Stimulated activated memory B cell treated with anti-CD40 and anti-IgM and Interleukin-4, amounts not matched to agents 10 μg/mL and 1 μg/mL and 100 μg/mL, for 72 hours (primary cell): ENCODE data around the gene STIM2.
A peak's percentile ranks its signal among the peaks of the same experiment; 100 is the strongest.
"Not testable (repeated sequence)": the region's sequence is repeated elsewhere in the genome, so short reads cannot be mapped to it uniquely, and the experiment has no call there.

Experiments
- ATAC-seq: fragments of 150-1000 bp; cut with Tn5 transposase; 2 replicates; pipeline ENCODE4 v1.10.0; 2021
- H3K27ac Mint-ChIP-seq: one replicate; pipeline ENCODE4 v1.8.0; 2022; ENCODE audit warnings: mild to moderate bottlenecking, mixed read lengths
- H3K27me3 Mint-ChIP-seq: one replicate; pipeline ENCODE4 v1.8.0; 2022; ENCODE audit warnings: mixed read lengths
- H3K36me3 Mint-ChIP-seq: one replicate; pipeline ENCODE4 v1.8.0; 2022; ENCODE audit warnings: mixed read lengths
- H3K4me1 Mint-ChIP-seq: one replicate; pipeline ENCODE4 v1.8.0; 2022; ENCODE audit warnings: mixed read lengths
- H3K4me3 Mint-ChIP-seq: one replicate; pipeline ENCODE4 v1.8.0; 2022; ENCODE audit warnings: mild to moderate bottlenecking, moderate library complexity, mixed read lengths
- H3K9me3 Mint-ChIP-seq: one replicate; pipeline ENCODE4 v1.8.0; 2022; ENCODE audit warnings: mixed read lengths

Gene STIM2

DNA sequence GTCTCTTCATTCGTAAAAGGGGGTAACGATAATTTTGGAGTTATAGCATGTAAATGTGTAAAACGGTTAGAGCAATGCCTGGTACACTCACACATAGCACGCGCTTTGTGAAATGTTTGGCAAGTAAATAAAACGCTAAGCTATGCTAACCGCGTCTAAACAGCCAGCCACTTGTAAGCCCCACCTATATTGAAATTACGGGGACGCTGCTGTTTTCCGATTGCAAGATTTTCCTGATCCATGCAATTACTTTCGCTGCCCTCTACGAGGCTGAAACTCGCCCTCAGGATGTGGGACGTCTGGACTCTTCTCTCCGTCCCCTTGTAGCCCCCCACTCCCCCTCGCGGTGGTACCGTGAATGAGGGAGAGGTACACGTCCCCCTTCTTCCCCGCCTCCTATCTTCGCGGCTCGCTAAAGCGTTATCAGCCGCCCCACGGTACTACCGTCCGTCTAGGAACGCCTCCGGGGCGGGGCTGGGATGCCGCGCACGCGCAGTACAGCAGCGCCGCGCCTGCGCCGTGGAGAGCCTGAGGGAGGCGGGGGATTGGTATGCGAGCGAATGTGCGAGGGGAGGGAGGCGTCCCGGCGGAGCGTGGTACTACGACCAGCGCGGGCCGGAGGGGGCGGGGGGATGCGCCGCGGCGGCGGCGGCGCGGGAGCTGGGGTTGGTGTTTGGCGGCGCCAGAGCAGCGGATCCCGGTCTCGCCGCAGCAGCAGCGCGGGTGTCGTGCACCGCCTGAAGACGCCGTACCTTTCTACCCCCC lies at the start of gene STIM2:
TSS of gene STIM2 (plus strand) at position 685 of the 765 bp plus-strand sequence.
- H3K4me3 Mint-ChIP-seq = peak within 1 kb of the TSS; percentile 99
- ATAC-seq = peak; percentile 86
- no peaks in the 10 kb centered on the region for H3K27me3 Mint-ChIP-seq
- H3K9me3 Mint-ChIP-seq = no peaks in the 10 kb centered on the region
- peak within 1 kb of the TSS; percentile 97 for H3K27ac Mint-ChIP-seq
- no peaks in the 10 kb centered on the region for H3K36me3 Mint-ChIP-seq
- H3K4me1 Mint-ChIP-seq = peaks cover 58% of the 10 kb centered on the region

DNA sequence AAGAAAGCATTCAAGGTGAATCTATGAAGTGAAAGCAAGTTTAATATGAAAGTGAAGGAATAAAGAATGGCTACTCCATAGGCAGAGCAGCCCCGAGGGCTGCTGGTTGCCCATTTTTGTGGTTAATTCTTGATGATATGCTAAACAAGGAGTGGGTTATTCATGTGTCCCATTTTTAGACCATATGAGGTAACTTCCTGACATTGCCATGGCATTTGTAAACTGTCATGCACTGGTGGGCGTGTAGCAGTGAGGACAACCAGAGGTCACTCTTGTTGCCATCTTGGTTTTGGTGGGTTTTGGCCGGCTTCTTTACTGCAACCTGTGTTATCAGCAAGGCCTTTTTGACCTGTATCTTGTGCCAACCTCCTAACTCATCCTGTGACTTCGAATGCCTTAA lies 49.1 kb upstream of the STIM2 start:
- ATAC-seq, H3K36me3 Mint-ChIP-seq, H3K4me3 Mint-ChIP-seq, H3K27ac Mint-ChIP-seq, H3K9me3 Mint-ChIP-seq: not testable (repeated sequence)
- peaks cover 60% of the 10 kb centered on the region for H3K27me3 Mint-ChIP-seq
- H3K4me1 Mint-ChIP-seq = peaks cover 28% of the 10 kb centered on the region

GRCh38 chr4:26812049-26812714 lies 48.5 kb upstream of the STIM2 start:
- Mint-ChIP-seq H3K4me3 (no peak overlapping the region), H3K9me3 (peaks cover 3% of the 10 kb centered on the region), H3K27ac (no peak overlapping the region), H3K4me1 (peaks cover 22% of the 10 kb centered on the region), H3K27me3 (peaks cover 66% of the 10 kb centered on the region), H3K36me3 (no peaks in the 10 kb centered on the region)
- ATAC-seq = no peak

GRCh38 chr4:26813698-26814097 lies 46.9 kb upstream of the STIM2 start:
- peaks cover 3% of the 10 kb centered on the region for H3K9me3 Mint-ChIP-seq
- no peak for ATAC-seq
- H3K36me3 Mint-ChIP-seq = no peaks in the 10 kb centered on the region
- H3K27me3 Mint-ChIP-seq = peaks cover 70% of the 10 kb centered on the region
- H3K4me3 Mint-ChIP-seq = no peak overlapping the region
- H3K4me1 Mint-ChIP-seq = peaks cover 19% of the 10 kb centered on the region
- no peak overlapping the region for H3K27ac Mint-ChIP-seq

- no peak overlapping the region for H3K4me3 Mint-ChIP-seq
- ATAC-seq = no peak
- H3K9me3 Mint-ChIP-seq = peaks cover 3% of the 10 kb centered on the region
- peaks cover 32% of the 10 kb centered on the region for H3K4me1 Mint-ChIP-seq
- no peak overlapping the region for H3K27ac Mint-ChIP-seq
- H3K36me3 Mint-ChIP-seq = no peaks in the 10 kb centered on the region
- peaks cover 67% of the 10 kb centered on the region for H3K27me3 Mint-ChIP-seq
Observed at GRCh38 chr4:26815199-26815598, 45.4 kb upstream of the STIM2 start.

- Mint-ChIP-seq H3K27me3 (peaks cover 64% of the 10 kb centered on the region), H3K4me1 (peaks cover 32% of the 10 kb centered on the region), H3K27ac (no peak overlapping the region), H3K9me3 (peaks cover 3% of the 10 kb centered on the region), H3K4me3 (no peak overlapping the region), H3K36me3 (no peaks in the 10 kb centered on the region)
- no peak for ATAC-seq
Observed at GRCh38 chr4:26815706-26816105, 44.9 kb upstream of the STIM2 start.

- peaks cover 41% of the 10 kb centered on the region for H3K4me1 Mint-ChIP-seq
- H3K4me3 Mint-ChIP-seq = no peak overlapping the region
- peaks cover 7% of the 10 kb centered on the region for H3K9me3 Mint-ChIP-seq
- H3K27ac Mint-ChIP-seq = no peak overlapping the region
- ATAC-seq = no peak
- peaks cover 74% of the 10 kb centered on the region for H3K27me3 Mint-ChIP-seq
- peaks cover 8% of the 10 kb centered on the region for H3K36me3 Mint-ChIP-seq
Observed at GRCh38 chr4:26819026-26819425, 41.6 kb upstream of the STIM2 start.

DNA sequence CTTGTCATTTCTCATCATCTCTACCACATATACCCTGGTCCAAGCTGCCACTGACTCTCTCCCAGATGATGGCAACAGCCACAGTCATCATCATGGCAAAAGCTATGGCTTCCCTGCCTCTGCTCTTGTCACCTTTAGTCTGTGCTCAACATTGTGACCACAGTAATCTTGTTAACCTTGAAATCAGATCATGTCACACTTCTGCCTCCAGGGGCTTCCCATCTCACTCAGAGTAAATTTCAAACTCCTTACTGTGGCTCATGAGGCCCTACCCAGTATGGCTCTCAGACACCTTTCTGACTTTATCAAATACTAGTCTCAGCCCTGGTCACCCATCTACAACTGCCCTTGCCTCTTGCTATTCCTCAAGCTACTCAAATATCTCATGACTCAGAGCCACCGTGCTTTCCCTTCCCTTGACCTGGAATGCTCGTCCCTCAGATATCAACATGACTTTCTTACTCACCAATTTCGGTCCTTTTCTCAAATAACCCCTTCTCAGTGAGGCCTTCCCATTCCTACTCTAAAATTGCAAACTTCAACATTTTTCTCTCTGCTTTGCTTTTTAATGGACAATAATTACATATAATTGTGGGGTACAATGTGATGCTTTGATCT lies 41.1 kb upstream of the STIM2 start:
- Mint-ChIP-seq H3K4me3 (no peak overlapping the region), H3K27me3 (peaks cover 68% of the 10 kb centered on the region), H3K27ac (no peak overlapping the region), H3K36me3 (peaks cover 8% of the 10 kb centered on the region), H3K9me3 (peaks cover 7% of the 10 kb centered on the region), H3K4me1 (peaks cover 45% of the 10 kb centered on the region)
- peak; percentile 58 for ATAC-seq

DNA sequence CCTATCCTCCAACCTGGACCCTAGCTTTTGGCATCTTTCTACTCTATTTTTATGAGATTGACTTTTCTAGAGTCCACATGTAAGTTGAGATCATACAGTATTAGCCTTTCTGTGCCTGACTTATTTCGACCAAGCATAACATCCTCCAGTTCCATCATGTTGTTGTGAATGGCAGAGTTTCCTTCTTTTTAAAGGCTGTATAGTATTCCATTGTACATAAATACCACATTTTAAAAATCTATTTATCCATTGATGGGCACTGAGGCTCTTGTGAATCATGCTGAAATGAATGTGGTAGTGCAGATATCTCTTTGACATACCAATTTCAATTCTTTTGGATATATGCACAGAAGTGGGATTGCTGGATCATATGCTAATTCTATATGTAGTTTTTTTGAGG lies 40.3 kb upstream of the STIM2 start:
- Mint-ChIP-seq H3K9me3 (peaks cover 7% of the 10 kb centered on the region), H3K36me3 (peaks cover 8% of the 10 kb centered on the region), H3K4me1 (peaks cover 47% of the 10 kb centered on the region), H3K27ac (no peak overlapping the region), H3K4me3 (no peak overlapping the region), H3K27me3 (peaks cover 60% of the 10 kb centered on the region)
- ATAC-seq = no peak

DNA sequence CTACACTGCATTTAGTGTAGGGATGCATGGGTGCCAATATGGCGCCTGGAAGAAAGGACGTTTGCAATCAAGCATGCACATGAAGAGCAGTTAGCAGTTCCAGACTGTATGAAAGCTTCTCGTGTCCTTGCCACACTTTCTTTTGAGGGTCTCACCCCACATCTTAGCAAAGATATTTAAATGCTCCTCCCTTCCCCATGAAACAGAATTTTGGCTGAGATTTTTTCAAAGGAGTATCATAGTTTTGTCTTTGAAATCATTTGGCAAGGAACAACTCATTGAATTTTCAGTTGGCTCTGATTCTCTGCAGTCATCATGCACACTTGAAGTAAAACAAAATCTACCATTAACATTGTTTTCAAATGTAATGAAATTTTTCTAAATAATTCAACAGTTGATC lies 39.6 kb upstream of the STIM2 start:
- H3K27me3 Mint-ChIP-seq = peaks cover 58% of the 10 kb centered on the region
- H3K27ac Mint-ChIP-seq = no peak overlapping the region
- H3K36me3 Mint-ChIP-seq = peaks cover 8% of the 10 kb centered on the region
- H3K9me3 Mint-ChIP-seq = peaks cover 7% of the 10 kb centered on the region
- H3K4me3 Mint-ChIP-seq = no peak overlapping the region
- no peak for ATAC-seq
- peaks cover 49% of the 10 kb centered on the region for H3K4me1 Mint-ChIP-seq

DNA sequence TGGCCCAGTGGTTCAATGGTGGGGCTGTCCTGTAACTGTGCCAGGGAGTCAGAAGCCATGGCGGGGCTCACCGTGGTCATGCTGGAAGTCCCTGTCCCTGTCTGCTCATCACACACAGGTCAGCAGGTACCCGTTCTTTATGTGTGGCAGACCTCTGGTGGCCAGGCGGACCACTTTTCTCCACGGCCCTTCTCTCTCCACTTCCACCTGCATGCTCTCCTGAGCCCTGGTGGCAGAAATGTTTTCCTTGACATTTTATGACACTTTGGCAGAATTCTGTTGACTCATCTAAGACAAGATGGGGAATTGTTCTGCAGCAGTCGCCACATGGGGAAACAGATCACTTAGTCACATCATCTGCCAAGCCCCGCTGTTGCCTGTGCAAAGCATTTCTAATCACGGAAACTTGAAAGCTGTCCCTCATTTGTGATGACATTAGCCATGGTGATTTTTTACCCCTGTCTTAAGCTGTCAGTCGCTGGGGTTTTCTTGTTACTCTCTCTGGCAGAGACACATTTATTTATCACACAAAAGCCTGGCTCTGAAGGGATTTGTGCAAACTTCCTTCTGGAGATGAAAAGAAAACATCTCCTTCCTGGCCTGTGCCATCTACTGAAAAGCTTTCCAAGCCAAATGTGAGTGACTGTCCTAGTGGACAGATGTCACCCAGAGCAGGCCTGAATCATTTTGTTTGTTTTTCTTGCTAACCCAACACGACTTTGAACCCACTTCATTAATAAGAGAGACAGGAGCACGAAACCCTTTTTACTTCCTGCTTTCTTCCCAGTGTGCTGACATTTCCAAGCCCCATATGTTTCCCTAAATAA lies 38.8 kb upstream of the STIM2 start:
- peaks cover 57% of the 10 kb centered on the region for H3K4me1 Mint-ChIP-seq
- peaks cover 7% of the 10 kb centered on the region for H3K9me3 Mint-ChIP-seq
- no peak overlapping the region for H3K4me3 Mint-ChIP-seq
- peak overlapping the region; percentile 39 for H3K27ac Mint-ChIP-seq
- peak; percentile 46 for ATAC-seq
- peaks cover 50% of the 10 kb centered on the region for H3K27me3 Mint-ChIP-seq
- H3K36me3 Mint-ChIP-seq = peaks cover 8% of the 10 kb centered on the region

DNA sequence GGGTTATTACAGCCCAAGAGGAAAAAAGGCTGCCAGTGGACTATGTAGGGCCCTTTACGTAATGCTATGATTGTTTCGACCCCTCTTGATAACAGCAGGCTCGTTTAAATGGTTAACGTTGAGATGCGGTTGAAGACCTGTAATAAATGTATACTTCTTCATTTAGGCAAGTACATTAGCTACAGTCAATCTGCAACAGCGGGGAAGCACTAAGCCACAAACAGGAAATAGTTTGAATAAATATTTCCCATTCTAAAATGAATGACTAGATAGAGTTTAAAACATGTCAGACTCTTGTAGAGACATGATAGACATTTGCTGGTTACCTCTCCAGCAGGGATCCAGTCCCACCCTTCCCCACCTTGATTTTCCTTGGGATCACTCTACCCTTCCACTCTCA lies 38.1 kb upstream of the STIM2 start:
- H3K4me3 Mint-ChIP-seq = peak overlapping the region; percentile 10
- H3K27me3 Mint-ChIP-seq = peaks cover 44% of the 10 kb centered on the region
- peaks cover 8% of the 10 kb centered on the region for H3K36me3 Mint-ChIP-seq
- peaks cover 7% of the 10 kb centered on the region for H3K9me3 Mint-ChIP-seq
- peaks cover 64% of the 10 kb centered on the region for H3K4me1 Mint-ChIP-seq
- H3K27ac Mint-ChIP-seq = peak overlapping the region; percentile 39
- ATAC-seq = peak; percentile 85

- Mint-ChIP-seq H3K27me3 (peaks cover 44% of the 10 kb centered on the region), H3K27ac (peak overlapping the region; percentile 39), H3K4me3 (peak overlapping the region; percentile 10), H3K4me1 (peaks cover 64% of the 10 kb centered on the region)
- not testable (repeated sequence) for ATAC-seq, H3K36me3 Mint-ChIP-seq, H3K9me3 Mint-ChIP-seq
Observed at GRCh38 chr4:26822974-26823373, 37.7 kb upstream of the STIM2 start.

DNA sequence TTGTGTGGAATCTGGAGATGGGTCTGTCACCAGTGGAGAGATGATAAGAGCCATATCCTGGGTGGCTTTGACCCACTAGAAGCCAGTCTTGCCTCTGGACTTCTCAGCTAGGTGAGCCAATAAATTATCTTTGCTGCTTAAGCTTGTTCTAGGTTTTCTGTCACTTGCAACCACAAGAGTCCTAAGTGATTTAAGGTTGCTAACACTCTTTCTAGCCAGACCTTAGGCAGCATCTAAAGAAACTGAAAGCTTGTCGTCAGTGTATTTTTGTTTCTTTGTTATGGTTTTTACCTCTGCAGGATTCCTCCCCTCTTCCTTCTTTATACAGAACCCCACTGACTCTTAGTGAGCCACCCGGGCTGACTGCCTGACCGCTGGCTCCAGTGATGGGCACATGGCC lies 37.1 kb upstream of the STIM2 start:
- H3K27ac Mint-ChIP-seq = no peak overlapping the region
- no peak overlapping the region for H3K4me3 Mint-ChIP-seq
- peaks cover 44% of the 10 kb centered on the region for H3K27me3 Mint-ChIP-seq
- no peak for ATAC-seq
- peaks cover 8% of the 10 kb centered on the region for H3K36me3 Mint-ChIP-seq
- peaks cover 60% of the 10 kb centered on the region for H3K4me1 Mint-ChIP-seq
- H3K9me3 Mint-ChIP-seq = peaks cover 7% of the 10 kb centered on the region

- Mint-ChIP-seq H3K27me3 (peaks cover 40% of the 10 kb centered on the region), H3K36me3 (peaks cover 8% of the 10 kb centered on the region), H3K27ac (no peak overlapping the region), H3K4me3 (no peak overlapping the region), H3K9me3 (peaks cover 7% of the 10 kb centered on the region), H3K4me1 (peaks cover 49% of the 10 kb centered on the region)
- no peak for ATAC-seq
Observed at GRCh38 chr4:26824667-26825066, 36.0 kb upstream of the STIM2 start.
